Left ventricle myocardium inferior (tissue), 1 donor: ENCODE results near the gene HES5. TPM values are rescaled to one million over a fixed set of nuclear protein-coding genes. Genes with fewer than 3 reads are reported as not detected.

Experiments used
- DNase-seq: peaks from one replicate; pipeline ENCODE4 v3.0.0-alpha.2; 2020
- H3K27ac ChIP-seq: fragments of 200-600 bp; replicated peaks from 2 replicates; pipeline ENCODE4 v1.8.0; 2021
- H3K27me3 ChIP-seq: fragments of 200-600 bp; 2 replicates; pipeline ENCODE4 v1.8.0; 2021; ENCODE audit warnings: low read depth
- H3K36me3 ChIP-seq: fragments of 200-600 bp; 2 replicates; pipeline ENCODE4 v1.8.0; 2021
- H3K4me1 ChIP-seq: fragments of 200-600 bp; 2 replicates; pipeline ENCODE4 v1.8.0; 2021
- H3K4me3 ChIP-seq: fragments of 200-600 bp; 2 replicates; pipeline ENCODE4 v1.8.0; 2021; ENCODE audit warnings: mild to moderate bottlenecking, moderate library complexity
- H3K9me3 ChIP-seq: fragments of 200-600 bp; replicated peaks from 2 replicates; pipeline ENCODE4 v1.8.0; 2021
- intact Hi-C: fragments of 100-400 bp; cut with micrococcal nuclease; formaldehyde crosslinking; loops from one replicate; pipeline ENCODE4 v1.11.0; 2022
- total RNA-seq: library from RNA; stranded (reverse); fragmentation: NEBNext Ultra II Directional; extraction: Animal tissue kit (Norgen Biotek cat#: 25700); gene quantifications from one replicate; pipeline ENCODE4 v1.2.1, GENCODE V29; 2021
- TF ChIP-seq, protein P1 (sequence below): fragments of 200-600 bp; IDR thresholded peaks from 2 replicates; pipeline ENCODE4 v1.8.0; 2021; ENCODE audit warnings: antibody characterized with exemption, mild to moderate bottlenecking, borderline replicate concordance
- donor health status: DM: no; HTN: yes; CAD: no; lungs with severe emphysema.

HES5 gene
- total RNA-seq, 1 donor from 2014 or later = 0.63 TPM

GRCh38 chr1:2544093-2544874 is 14.2 kb upstream of the HES5 start:
- intact Hi-C loops = no loop called here
- Histone ChIP-seq H3K27ac (peak overlapping the region; percentile 97), H3K4me1 (peaks cover 91% of the 10 kb centered on the region), H3K36me3 (no peaks in the 10 kb centered on the region), H3K27me3 (peaks cover 25% of the 10 kb centered on the region), H3K9me3 (no peaks in the 10 kb centered on the region), H3K4me3 (peak overlapping the region; percentile 9)
- TF ChIP-seq, protein P1, sequence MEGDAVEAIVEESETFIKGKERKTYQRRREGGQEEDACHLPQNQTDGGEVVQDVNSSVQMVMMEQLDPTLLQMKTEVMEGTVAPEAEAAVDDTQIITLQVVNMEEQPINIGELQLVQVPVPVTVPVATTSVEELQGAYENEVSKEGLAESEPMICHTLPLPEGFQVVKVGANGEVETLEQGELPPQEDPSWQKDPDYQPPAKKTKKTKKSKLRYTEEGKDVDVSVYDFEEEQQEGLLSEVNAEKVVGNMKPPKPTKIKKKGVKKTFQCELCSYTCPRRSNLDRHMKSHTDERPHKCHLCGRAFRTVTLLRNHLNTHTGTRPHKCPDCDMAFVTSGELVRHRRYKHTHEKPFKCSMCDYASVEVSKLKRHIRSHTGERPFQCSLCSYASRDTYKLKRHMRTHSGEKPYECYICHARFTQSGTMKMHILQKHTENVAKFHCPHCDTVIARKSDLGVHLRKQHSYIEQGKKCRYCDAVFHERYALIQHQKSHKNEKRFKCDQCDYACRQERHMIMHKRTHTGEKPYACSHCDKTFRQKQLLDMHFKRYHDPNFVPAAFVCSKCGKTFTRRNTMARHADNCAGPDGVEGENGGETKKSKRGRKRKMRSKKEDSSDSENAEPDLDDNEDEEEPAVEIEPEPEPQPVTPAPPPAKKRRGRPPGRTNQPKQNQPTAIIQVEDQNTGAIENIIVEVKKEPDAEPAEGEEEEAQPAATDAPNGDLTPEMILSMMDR = no peak
- no peak for DNase-seq

DNA sequence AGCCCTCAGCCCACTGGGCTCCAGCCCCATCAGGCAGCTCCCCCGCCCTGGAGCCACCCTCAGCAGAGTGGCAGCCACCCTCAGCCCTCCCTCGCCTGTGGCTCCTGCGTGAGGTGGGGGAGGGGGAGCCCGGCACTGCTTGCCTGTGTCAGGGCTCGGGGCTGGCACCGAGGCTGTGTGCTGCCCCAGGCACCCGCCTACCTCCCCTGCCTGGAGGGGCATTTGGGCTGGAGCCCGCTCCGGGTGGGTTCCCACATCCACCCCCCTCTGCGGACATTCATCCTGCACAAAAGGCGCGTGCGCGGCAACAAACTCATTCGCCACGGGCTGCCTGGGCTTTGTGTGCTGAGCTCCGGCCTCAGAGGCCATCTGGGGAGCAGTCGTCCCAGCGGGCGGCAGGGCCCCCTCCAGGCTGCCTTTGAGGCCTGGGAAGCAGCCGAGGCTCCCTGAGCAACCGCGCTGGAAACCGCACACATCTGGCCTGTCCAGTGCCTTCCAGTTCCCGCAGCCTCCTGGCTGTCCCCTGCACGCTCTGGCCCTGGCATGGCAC is 13.6 kb upstream of the HES5 start:
- Histone ChIP-seq H3K36me3 (no peaks in the 10 kb centered on the region), H3K9me3 (no peaks in the 10 kb centered on the region), H3K27ac (peak overlapping the region; percentile 97), H3K4me1 (peaks cover 86% of the 10 kb centered on the region), H3K4me3 (no peak overlapping the region), H3K27me3 (peaks cover 32% of the 10 kb centered on the region)
- no peak for DNase-seq
- intact Hi-C loops = no loop called here
- TF ChIP-seq, protein P1 = no peak

DNA sequence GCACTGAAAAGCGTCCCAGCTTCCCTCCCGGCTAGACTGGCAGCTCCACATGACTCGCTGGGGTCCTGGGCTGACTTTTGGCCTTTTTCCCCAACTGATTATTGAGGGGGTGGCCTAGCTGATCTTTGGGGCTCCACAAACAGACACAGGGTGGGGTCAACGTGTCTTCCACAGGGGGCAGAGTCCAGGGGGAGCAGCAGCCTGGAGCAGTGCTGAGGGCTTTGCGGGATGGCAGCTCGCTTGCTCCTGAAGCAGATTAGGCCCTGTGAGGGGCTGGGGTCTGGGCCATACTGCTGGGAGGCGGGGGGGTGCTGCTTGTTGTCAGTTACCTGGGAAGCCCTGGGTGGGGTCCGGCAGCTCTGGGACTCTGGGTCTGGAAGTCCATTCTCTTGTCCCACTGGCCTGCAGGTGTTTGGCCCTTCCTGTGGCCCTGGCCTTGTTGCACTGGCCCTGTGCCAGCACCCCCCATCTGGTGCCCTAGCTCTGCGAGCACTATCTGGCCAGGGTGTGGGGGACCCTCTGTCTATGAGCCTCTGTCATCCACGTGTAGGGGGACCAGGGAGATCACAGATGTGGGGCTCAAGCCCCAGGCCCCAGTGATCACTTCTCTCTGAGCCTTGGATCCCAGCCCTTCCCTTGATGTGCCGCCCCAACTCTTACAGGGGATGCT is 12.3 kb upstream of the HES5 start:
- intact Hi-C loops = no loop called here

DNA sequence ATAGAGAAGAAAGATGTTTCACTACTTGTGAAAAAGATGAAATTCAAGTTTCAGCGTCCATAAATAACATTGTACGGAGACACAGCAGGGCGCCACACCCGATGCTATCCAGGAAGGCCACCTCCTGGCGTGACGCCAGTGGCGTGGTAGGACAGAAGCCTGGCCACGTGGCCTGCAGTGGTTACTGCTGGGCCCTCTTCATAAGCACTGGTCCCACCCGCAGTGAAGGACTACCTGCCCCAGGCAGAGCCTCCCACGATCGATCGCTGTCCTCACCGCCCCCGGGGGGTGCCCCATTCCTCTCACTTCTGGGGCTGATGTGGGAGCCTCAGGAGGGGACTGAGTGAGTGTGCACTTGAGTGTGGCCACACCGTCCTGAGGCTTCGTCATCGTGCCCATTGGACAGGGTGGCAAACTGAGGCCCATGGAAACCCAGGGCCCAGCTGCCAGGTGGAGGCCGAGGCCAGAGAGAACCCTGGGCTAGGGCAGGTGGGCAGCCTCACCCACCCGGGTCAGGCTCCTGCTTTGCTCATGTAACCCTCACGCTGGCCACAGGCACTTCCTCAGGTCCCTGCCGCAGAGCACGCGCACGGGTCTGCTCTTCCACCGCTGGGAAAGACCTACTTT is 11.7 kb upstream of the HES5 start:
- Histone ChIP-seq H3K27ac (peak overlapping the region; percentile 59), H3K4me3 (no peak overlapping the region), H3K4me1 (peaks cover 69% of the 10 kb centered on the region), H3K9me3 (no peaks in the 10 kb centered on the region), H3K27me3 (peaks cover 46% of the 10 kb centered on the region), H3K36me3 (no peaks in the 10 kb centered on the region)
- TF ChIP-seq, protein P1 = no peak
- intact Hi-C loops = no loop called here
- DNase-seq = peak; percentile 76

More for the DNA sequence above, 12.3 kb upstream of the HES5 start:
- Histone ChIP-seq H3K27me3 (peaks cover 40% of the 10 kb centered on the region), H3K36me3 (no peaks in the 10 kb centered on the region), H3K4me1 (peaks cover 75% of the 10 kb centered on the region), H3K4me3 (no peak overlapping the region), H3K27ac (peak overlapping the region; percentile 59), H3K9me3 (no peaks in the 10 kb centered on the region)
- DNase-seq = no peak
- TF ChIP-seq, protein P1 = no peak

- Histone ChIP-seq H3K36me3 (no peaks in the 10 kb centered on the region), H3K27me3 (peaks cover 54% of the 10 kb centered on the region), H3K27ac (peak overlapping the region; percentile 59), H3K4me1 (peaks cover 61% of the 10 kb centered on the region), H3K4me3 (peak overlapping the region; percentile 29), H3K9me3 (no peaks in the 10 kb centered on the region)
- intact Hi-C loops = no loop called here
- DNase-seq = no peak
- TF ChIP-seq, protein P1 = no peak
Observed at GRCh38 chr1:2540816-2541492, 10.9 kb upstream of the HES5 start.
